GM12865 (cell line): ENCODE results near the gene JAM2.

Experiments
- DNase-seq: peaks from one replicate; pipeline ENCODE4 v3.0.0; 2010; ENCODE audit warnings: low read depth
- H3K4me3 ChIP-seq: 2 replicates; pipeline ENCODE4 v1.5.1; 2011; ENCODE audit warnings: mild to moderate bottlenecking, low read depth, low read length, control low read depth
- TF ChIP-seq, protein P1 (sequence below): IDR thresholded peaks from 2 replicates; pipeline ENCODE4 v1.5.1; 2011; ENCODE audit warnings: low read length, control low read depth, low read depth, inconsistent platforms; ENCODE audit not compliant: insufficient read depth; ENCODE audit errors: missing control alignments

The JAM2 gene

DNA sequence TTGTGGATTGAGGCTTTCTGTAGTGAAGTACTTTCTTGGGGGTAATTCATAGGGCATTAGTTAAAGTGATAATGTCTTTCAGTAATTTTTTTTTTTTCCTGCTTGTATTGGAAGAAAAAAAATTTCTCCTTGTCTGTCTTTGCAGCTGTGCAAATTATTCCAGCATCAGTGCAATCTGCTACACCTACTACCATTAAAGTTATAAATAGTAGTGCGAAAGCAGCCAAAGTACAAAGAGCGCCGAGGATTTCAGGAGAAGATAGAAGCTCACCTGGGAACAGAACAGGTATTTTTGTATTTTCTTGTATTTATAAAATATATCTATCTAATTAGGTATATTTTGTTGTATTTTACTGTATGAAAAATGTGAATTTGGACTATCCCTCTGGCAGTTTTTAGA is 125.0 kb downstream of the JAM2 start:
- DNase-seq, result no peak
- TF ChIP-seq, protein P1, sequence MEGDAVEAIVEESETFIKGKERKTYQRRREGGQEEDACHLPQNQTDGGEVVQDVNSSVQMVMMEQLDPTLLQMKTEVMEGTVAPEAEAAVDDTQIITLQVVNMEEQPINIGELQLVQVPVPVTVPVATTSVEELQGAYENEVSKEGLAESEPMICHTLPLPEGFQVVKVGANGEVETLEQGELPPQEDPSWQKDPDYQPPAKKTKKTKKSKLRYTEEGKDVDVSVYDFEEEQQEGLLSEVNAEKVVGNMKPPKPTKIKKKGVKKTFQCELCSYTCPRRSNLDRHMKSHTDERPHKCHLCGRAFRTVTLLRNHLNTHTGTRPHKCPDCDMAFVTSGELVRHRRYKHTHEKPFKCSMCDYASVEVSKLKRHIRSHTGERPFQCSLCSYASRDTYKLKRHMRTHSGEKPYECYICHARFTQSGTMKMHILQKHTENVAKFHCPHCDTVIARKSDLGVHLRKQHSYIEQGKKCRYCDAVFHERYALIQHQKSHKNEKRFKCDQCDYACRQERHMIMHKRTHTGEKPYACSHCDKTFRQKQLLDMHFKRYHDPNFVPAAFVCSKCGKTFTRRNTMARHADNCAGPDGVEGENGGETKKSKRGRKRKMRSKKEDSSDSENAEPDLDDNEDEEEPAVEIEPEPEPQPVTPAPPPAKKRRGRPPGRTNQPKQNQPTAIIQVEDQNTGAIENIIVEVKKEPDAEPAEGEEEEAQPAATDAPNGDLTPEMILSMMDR, result no peak
- H3K4me3 ChIP-seq, result no peak overlapping the region
